MM.1S (cell line): ENCODE data around the gene MOB3B.

Source experiments
- EZH2 ChIP-seq: fragments of 300-600 bp; sonication (generic); optimal IDR thresholded peaks from 2 replicates; pipeline ENCODE3; 2017; ENCODE audit warnings: low read depth, mild to moderate bottlenecking, antibody characterized with exemption, low read length, mixed read lengths
- TF ChIP-seq, protein P1 (sequence below): fragments of 300-600 bp; sonication (generic); IDR thresholded peaks from 2 replicates; pipeline ENCODE4 v1.5.1; 2016; ENCODE audit warnings: antibody characterized with exemption, low read length, mixed read lengths

DNA sequence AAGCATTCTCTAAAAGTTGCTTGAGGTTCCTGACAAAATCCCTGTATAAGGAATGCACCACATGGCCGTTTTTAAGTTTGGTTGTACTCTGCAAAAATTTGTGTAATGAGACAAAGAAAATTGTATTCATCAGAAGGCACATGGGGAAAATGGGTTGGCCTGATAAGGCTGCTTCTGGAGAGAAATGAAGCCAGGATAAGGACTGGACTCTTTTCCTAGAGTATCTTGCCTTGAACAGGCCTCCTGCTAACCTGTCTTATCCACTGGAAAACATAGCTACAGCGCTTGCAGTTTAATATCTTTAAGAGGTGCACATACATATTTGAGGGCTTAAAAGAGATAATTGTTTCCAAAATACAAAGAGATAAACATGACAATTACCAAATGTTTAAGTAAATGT lies 46.9 kb downstream of the MOB3B start:
- TF ChIP-seq, protein P1, sequence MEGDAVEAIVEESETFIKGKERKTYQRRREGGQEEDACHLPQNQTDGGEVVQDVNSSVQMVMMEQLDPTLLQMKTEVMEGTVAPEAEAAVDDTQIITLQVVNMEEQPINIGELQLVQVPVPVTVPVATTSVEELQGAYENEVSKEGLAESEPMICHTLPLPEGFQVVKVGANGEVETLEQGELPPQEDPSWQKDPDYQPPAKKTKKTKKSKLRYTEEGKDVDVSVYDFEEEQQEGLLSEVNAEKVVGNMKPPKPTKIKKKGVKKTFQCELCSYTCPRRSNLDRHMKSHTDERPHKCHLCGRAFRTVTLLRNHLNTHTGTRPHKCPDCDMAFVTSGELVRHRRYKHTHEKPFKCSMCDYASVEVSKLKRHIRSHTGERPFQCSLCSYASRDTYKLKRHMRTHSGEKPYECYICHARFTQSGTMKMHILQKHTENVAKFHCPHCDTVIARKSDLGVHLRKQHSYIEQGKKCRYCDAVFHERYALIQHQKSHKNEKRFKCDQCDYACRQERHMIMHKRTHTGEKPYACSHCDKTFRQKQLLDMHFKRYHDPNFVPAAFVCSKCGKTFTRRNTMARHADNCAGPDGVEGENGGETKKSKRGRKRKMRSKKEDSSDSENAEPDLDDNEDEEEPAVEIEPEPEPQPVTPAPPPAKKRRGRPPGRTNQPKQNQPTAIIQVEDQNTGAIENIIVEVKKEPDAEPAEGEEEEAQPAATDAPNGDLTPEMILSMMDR, result no peak
- no peak for TF ChIP-seq EZH2
